ENCODE results near the gene CAPN10. TPM values are rescaled to one million over a fixed set of nuclear protein-coding genes. Genes with fewer than 3 reads are reported as not detected.

Gene CAPN10
- total and polyA plus RNA-seq, 12 donors = 4.7 to 158 (median 25.1) TPM

- WGBS, 4 donors = 70 to 86% (median 76%) methylated on average over 6 to 20 of the region's 20 CpGs
- intact Hi-C loops (cut with DNase I) = no loop called here
- Histone ChIP-seq H3K27ac (no peak overlapping the region), H3K4me3 (no peak overlapping the region), H3K36me3 (replicated peaks in 1 of 2) (no peaks in the 10 kb centered on the region), H3K27me3 (peaks cover 3% of the 10 kb centered on the region), H3K9me3 (replicated peaks in 1 of 3) (no peaks in the 10 kb centered on the region), H3K4me1 (replicated peaks in 1 of 2) (no peaks in the 10 kb centered on the region)
- no peak for TF ChIP-seq CTCF (IDR thresholded peaks at IDR 0.05)
- TF ChIP-seq POLR2A (IDR thresholded peaks at IDR 0.05) = no peak
- peak in 3 of 7 donors; percentile 4 to 9 (median 9) for DNase-seq
These were observed 42.5 kb downstream of the CAPN10 start for GRCh38 chr2:240628808-240629618.

GRCh38 chr2:240629619-240629967 is 43.1 kb downstream of the CAPN10 start:
- 68 to 100% (median 87%) methylated on average over 2 to 5 of the region's 5 CpGs for WGBS, 4 donors
- intact Hi-C loops (cut with DNase I) = no loop called here
- TF ChIP-seq CTCF (IDR thresholded peaks at IDR 0.05) = no peak
- TF ChIP-seq POLR2A (IDR thresholded peaks at IDR 0.05) = no peak

GRCh38 chr2:240629968-240630770 is 43.6 kb downstream of the CAPN10 start:
- Histone ChIP-seq H3K27me3 (peaks cover 3% of the 10 kb centered on the region), H3K9me3 (replicated peaks in 1 of 3) (no peaks in the 10 kb centered on the region), H3K36me3 (replicated peaks in 1 of 2) (no peaks in the 10 kb centered on the region), H3K4me1 (replicated peaks in 1 of 2) (no peaks in the 10 kb centered on the region), H3K4me3 (no peak overlapping the region), H3K27ac (no peak overlapping the region)
- peak in 3 of 7 donors; percentile 4 to 9 (median 9) for DNase-seq
- intact Hi-C loops (cut with DNase I) = no loop called here
- WGBS, 4 donors = 92 to 100% (median 93%) methylated on average over 1 to 50 of the region's 50 CpGs
- TF ChIP-seq CTCF (IDR thresholded peaks at IDR 0.05) = no peak
- no peak for TF ChIP-seq POLR2A (IDR thresholded peaks at IDR 0.05)

More at GRCh38 chr2:240629619-240629967, 43.1 kb downstream of the CAPN10 start:
- Histone ChIP-seq H3K27me3 (peaks cover 3% of the 10 kb centered on the region), H3K4me3 (no peak overlapping the region), H3K36me3 (replicated peaks in 1 of 2) (no peaks in the 10 kb centered on the region), H3K9me3 (replicated peaks in 1 of 3) (no peaks in the 10 kb centered on the region), H3K27ac (no peak overlapping the region), H3K4me1 (replicated peaks in 1 of 2) (no peaks in the 10 kb centered on the region)
- peak in 1 of 7 donors; percentile 9 for DNase-seq

- peaks cover 3% of the 10 kb centered on the region for H3K27me3 ChIP-seq
- no peak overlapping the region for H3K27ac ChIP-seq
- WGBS, 4 donors = 74 to 95% (median 89%) methylated on average over 5 to 21 of the region's 21 CpGs
- intact Hi-C loops (cut with DNase I) = no loop called here
- peak in 3 of 7 donors; percentile 3 to 11 (median 8) for DNase-seq
- TF ChIP-seq CTCF (IDR thresholded peaks at IDR 0.05) (no peak), POLR2A (IDR thresholded peaks at IDR 0.05) (no peak)
- H3K4me3 ChIP-seq = no peak overlapping the region
- no peaks in the 10 kb centered on the region for H3K9me3 ChIP-seq (replicated peaks in 1 of 3)
- H3K4me1 ChIP-seq (replicated peaks in 1 of 2) = no peaks in the 10 kb centered on the region
- H3K36me3 ChIP-seq (replicated peaks in 1 of 2) = no peaks in the 10 kb centered on the region
These were observed 44.4 kb downstream of the CAPN10 start for GRCh38 chr2:240630771-240631547.
